Measurements from ENCODE around the gene ZNF723.
"Not testable (repeated sequence)": the region's sequence is repeated elsewhere in the genome, so short reads cannot be mapped to it uniquely, and the experiment has no call there.

Gene ZNF723

GRCh38 chr19:22832031-22832762 lies at the start of gene ZNF723:
TSS of gene ZNF723 (plus strand) at chr19:22832291. CDS start at chr19:22832380, 89 bp downstream.
- no peak for DNase-seq

DNA sequence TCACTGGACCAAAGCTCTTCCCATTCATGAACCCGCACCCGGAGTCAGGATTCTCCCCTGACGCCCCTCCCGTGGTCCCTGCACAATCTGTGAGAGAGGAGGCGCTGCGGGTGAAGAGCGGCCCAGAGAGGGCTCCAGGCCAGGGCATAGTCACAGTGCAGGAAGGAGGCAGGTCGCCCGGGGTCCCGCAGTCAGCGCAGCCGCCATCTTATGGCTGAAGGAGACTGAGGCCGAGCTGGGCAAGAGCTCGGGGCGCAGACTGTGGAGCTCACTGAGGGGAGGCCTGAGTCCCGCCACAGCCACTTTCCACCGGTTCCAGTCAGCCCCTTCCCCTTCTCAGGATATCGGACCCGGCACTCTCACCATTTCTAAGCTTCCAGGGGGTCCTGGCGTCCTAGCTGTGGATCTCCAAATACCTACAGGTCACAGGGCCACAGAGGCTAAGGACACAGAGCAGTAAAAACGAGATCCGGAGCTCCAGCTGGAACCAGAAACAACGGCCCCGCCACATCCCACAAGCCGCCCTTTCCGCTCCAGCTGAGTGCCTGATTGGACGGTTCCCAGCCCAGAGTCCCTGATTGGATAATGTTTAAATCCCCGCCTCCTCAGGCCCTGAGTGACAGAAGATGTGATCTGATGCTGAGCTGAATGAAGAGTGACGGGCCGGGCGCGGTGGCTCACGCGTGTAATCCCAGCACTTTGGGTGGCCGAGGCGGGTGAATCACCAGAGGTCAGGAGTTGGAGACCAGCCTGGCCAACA lies 48.3 kb upstream of the ZNF723 start, which contains the start of gene ZNF99:
Gene ZNF99 (minus strand): TSS at position 501 of the 760 bp plus-strand sequence. CDS start 135 bp downstream, at position 366.
- no peak for DNase-seq

GRCh38 chr19:22792863-22793262 lies 39.2 kb upstream of the ZNF723 start:
- not testable (repeated sequence) for DNase-seq

- DNase-seq: no peak
Measured at GRCh38 chr19:22797040-22797439, 35.1 kb upstream of the ZNF723 start.

GRCh38 chr19:22806418-22806817 lies 25.7 kb upstream of the ZNF723 start:
- DNase-seq: no peak

GRCh38 chr19:22807061-22807835 lies 24.8 kb upstream of the ZNF723 start:
- no peak for DNase-seq

GRCh38 chr19:22814124-22814523 lies 18.0 kb upstream of the ZNF723 start:
- DNase-seq: no peak

DNA sequence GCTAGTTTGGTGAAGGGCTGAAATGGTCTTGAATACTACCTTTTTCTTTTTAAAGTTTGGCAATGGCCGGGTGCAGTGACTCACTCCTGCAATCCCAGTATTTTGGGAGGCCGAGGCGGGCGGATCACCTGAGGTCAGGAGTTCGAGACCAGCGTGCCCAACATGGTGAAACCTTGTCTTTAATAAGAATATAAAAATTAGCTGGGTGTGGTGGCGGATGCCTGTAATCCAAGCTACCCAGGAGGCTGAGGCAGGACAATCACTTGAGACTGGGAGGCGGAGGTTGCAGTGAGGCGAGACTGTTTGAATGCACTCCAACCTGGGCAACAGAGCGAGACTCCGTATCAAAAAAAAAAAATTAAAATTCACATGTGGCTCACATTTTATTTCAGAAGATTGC lies 880 bp upstream of the ZNF723 start:
- no peak for DNase-seq

DNA sequence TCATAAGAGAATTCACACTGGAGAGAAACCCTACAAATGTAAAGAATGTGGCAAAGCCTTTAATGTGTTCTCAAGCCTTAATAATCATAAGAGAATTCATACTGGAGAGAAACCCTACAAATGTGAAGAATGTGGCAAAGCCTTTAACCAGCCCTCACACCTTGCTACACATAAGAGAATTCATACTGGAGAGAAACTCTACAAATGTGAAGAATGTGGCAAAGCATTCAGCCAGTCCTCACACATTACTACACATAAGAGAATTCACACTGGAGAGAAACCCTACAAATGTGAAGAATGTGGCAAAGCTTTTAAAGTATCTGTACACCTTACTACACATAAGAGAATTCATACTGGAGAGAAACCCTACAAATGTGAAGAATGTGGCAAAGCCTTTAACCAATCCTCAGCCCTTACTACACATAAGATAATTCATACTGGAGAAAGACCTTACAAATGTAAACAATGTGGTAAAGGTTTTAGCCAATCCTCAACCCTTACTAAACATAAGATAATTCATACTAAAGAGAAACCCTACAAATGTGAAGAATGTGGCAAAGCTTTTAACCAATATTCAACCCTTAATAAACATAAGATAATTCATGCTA lies 25.7 kb downstream of the ZNF723 start:
- DNase-seq: not testable (repeated sequence)

- DNase-seq: no peak
Measured at GRCh38 chr19:22882797-22883196, 50.7 kb downstream of the ZNF723 start.

- DNase-seq: no peak
Measured at GRCh38 chr19:22893855-22894270, 61.8 kb downstream of the ZNF723 start.

DNA sequence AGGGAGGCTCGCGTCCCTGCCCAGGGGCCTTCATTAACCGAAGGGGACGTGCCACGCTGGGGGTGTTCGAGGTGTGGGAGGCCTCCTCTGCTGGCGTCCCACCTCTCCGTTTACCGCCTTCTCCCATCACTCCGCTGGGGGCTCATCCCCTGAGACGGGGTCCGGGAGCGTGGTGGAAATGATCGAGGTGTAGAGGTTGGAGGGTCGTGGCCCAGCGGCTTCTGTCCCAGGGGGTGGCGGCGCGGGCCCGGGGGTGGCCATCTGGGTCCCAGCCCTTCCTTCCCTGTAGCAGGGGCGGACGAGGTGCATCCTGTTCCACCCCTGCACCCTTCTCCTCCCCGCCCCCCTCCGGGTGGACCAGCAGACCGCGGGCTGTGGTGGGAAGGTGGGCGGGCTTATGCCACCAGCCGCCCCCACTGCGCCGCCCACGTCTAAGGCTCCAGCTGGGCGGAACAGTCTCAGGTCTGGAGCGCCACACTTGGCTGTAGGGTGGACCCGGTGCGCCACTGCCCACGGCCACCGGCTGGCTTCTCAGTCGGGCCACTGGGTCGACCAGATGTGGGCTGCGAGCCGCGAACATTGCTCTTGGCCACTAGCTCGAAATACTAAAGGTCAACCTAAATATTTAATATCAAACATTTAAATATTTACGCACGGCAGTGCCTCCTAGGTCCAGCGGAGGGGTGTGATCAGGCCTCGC lies 69.5 kb downstream of the ZNF723 start:
- no peak for DNase-seq
